CD4-positive, alpha-beta T cell treated with Interleukin-2 at 100 ng/mL for 4 hours (primary cell): ENCODE measurements around the gene HS1BP3.

Experiments
- DNase-seq: peaks from one replicate; pipeline ENCODE4 v3.0.0-alpha.2; 2020; ENCODE audit warnings: low spot score

Gene HS1BP3

GRCh38 chr2:20599001-20599600 lies 51.8 kb downstream of the HS1BP3 start:
- DNase-seq = no peak

GRCh38 chr2:20597860-20598183 lies 53.1 kb downstream of the HS1BP3 start:
- DNase-seq = no peak

GRCh38 chr2:20596973-20597859 lies 53.7 kb downstream of the HS1BP3 start:
- no peak for DNase-seq

GRCh38 chr2:20596193-20596972 lies 54.5 kb downstream of the HS1BP3 start:
- no peak for DNase-seq

GRCh38 chr2:20595439-20596192 lies 55.3 kb downstream of the HS1BP3 start:
- DNase-seq = no peak

- no peak for DNase-seq
Observed at GRCh38 chr2:20594957-20595356, 55.9 kb downstream of the HS1BP3 start.

GRCh38 chr2:20594048-20594750 lies 56.7 kb downstream of the HS1BP3 start:
- DNase-seq = no peak

- no peak for DNase-seq
Observed at GRCh38 chr2:20593072-20594034, 57.5 kb downstream of the HS1BP3 start.

- no peak for DNase-seq
Observed at GRCh38 chr2:20592106-20593071, 58.5 kb downstream of the HS1BP3 start.

GRCh38 chr2:20590704-20591515 lies 60.0 kb downstream of the HS1BP3 start:
- no peak for DNase-seq

GRCh38 chr2:20589975-20590703 lies 60.8 kb downstream of the HS1BP3 start:
- DNase-seq = no peak

GRCh38 chr2:20588918-20589871 lies 61.7 kb downstream of the HS1BP3 start:
- DNase-seq = no peak

GRCh38 chr2:20585710-20586594 lies 64.9 kb downstream of the HS1BP3 start:
- no peak for DNase-seq

- DNase-seq = no peak
Observed at GRCh38 chr2:20585359-20585709, 65.6 kb downstream of the HS1BP3 start.
